Measurements from ENCODE around the gene WDR12.
A peak's percentile ranks its signal among the peaks of the same experiment; 100 is the strongest.
"Not testable (repeated sequence)": the region's sequence is repeated elsewhere in the genome, so short reads cannot be mapped to it uniquely, and the experiment has no call there.

The WDR12 gene

GRCh38 chr2:202911512-202912341 is at the start of gene WDR12, which contains the start of gene CARF:
TSS of gene WDR12 (minus strand) at chr2:202911673. CDS start at chr2:202911476, 197 bp downstream.
TSS of gene CARF (plus strand) at chr2:202912275. CDS start at chr2:202941903, 29,628 bp downstream.
- peak; percentile 87 to 98 (median 94) for DNase-seq
- intact Hi-C loops (cut with DNase I), result loop anchor here (10.0 kb wide), 1 partner anchor 413 kb away; the partner anchor contains the start of gene ABI2

DNA sequence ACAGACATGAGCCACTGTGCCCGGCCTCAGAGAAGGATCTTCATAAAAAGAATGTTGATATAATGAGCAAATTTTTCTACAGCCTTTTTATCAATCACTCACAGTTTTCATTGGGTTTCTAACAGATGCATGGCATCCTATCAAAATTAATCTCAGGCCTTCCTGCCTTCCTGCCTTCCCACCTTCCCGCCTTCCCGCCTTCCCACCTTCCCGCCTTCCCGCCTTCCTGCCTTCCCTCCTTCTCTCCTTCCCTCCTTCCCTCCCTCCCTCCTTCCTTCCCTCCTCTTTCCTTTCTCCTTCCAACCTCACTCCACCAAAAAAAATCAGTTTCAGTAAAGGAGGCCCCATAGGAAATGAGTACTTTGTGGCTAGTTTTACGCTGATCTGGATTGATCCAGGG is 49.1 kb upstream of the WDR12 start:
- no peak for DNase-seq
- intact Hi-C loops (cut with DNase I), result no loop called here

- no peak for DNase-seq
Observed at GRCh38 chr2:202950592-202950991, 39.1 kb upstream of the WDR12 start.

DNA sequence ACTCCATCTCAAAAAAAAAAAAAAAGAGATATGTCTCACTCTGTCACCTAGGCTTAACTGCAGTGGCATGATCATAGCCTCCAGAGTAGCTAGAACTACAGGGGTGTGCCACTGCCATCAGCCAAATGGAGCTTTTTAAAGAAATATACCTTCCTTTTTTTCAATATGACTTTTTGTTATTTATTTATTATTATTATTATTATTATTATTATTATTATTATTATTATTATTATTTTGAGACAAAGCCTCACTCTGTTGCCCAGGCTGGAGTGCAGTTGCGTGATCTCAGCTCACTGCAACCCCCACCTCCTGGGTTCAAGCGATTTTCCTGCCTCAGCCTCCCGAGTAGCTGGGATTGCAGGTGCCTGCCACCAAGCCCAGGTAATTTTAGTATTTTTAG is 37.9 kb upstream of the WDR12 start:
- intact Hi-C loops (cut with DNase I); DNase-seq: not testable (repeated sequence)

More at GRCh38 chr2:202950592-202950991, 39.1 kb upstream of the WDR12 start:
- intact Hi-C loops (cut with DNase I), result no loop called here

GRCh38 chr2:202945497-202945896 is 34.0 kb upstream of the WDR12 start:
- DNase-seq, result no peak
- intact Hi-C loops (cut with DNase I), result no loop called here

DNA sequence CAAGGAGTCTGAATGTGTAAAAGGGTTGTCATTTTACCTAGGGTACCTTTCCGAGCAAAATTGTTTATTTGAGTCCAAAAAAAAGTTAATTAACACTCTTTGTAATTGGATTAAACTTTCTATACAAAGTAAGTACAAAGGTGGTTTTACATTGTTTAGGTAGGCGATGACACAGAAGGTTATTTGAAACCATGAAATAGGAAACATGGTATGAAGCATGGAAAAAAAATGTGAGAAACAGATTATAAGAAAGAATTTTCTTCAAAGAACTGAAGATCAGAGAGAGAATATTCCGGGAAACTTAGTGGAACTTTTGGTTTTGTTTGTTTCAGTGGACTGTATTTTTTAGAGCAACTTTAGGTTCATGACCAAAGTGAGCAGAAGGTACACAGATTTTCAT is 33.3 kb upstream of the WDR12 start:
- intact Hi-C loops (cut with DNase I), result no loop called here
- DNase-seq, result no peak

GRCh38 chr2:202944408-202944807 is 32.9 kb upstream of the WDR12 start:
- DNase-seq, result no peak
- intact Hi-C loops (cut with DNase I), result no loop called here

DNA sequence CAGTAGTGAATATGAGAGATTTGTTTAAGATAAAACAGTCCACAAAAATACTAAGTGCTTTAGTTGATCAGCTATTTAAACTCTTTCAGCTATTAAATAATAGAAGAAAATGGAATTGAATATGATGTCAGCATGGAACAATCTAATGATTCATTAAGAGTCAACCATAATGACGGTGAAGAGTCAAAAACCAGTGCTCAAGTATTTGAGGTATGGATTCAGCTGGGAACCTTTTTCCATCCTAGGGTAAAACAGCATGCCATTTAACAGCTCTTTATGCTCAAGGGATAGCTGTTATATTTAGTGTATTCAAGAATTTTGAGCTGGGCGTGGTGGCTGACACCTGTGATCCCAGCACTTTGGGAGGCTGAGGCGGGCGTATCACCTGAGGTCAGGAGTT is 30.3 kb upstream of the WDR12 start:
- no peak for DNase-seq
- intact Hi-C loops (cut with DNase I), result no loop called here

GRCh38 chr2:202938960-202939359 is 27.5 kb upstream of the WDR12 start:
- intact Hi-C loops (cut with DNase I), result no loop called here
- no peak for DNase-seq

DNA sequence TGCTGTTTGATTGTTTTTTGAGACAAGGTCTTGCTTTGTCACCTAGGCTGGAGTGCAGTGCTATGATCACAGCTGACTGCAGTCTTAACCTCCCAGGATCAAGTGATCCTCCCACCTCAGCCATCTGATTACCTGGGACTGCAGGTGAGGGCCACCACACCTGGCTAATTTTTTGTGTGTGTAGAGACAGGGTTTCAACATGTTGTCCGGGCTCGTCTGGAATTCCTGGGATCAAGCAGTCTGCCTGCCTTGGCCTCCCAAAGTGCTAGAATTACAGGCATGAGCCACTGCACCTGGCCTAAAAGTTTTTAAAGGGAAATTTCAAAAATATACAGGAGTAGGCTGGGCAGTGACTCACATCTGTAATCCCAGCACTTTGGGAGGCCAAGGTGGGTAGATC is 23.0 kb upstream of the WDR12 start:
- no peak for DNase-seq
- intact Hi-C loops (cut with DNase I), result no loop called here

- intact Hi-C loops (cut with DNase I), result no loop called here
- no peak for DNase-seq
Observed at GRCh38 chr2:202933958-202934357, 22.5 kb upstream of the WDR12 start.

GRCh38 chr2:202933139-202933510 is 21.7 kb upstream of the WDR12 start:
- no peak for DNase-seq
- intact Hi-C loops (cut with DNase I), result no loop called here

DNA sequence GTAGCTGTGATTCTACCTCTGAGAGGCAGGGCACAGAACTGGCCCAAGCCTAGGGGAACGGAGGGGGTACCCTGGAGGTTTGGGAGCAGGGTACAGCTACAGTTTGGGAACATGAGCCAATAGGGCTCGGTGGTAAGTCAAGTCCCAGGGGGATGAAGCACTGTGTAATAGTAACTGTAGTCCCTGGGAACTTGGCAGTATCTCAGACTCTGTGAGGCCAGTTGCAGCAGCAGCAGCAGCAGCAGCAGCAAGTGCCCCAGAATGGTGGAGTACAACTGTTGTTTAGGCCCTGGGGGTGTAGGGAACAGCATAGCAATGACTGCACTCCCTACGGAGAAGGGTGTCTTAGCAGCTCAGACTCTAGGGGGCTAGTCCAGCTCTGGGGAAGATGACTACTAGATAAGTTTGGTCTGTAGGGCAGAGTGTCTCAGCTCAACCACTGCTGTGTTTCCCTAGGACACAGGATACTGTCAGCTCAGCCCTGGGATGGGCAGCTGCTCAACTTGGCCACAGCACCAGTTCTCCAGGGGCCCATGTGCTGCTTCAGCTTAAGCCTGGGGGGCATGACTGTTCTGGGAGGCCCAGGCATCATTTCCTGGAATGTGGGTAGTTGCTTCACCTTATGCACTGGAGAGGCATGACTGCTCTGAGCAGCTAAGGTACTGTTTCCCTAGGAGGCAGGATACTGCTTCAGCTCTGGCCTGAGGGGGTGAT is 21.1 kb upstream of the WDR12 start:
- no peak for DNase-seq
- intact Hi-C loops (cut with DNase I), result no loop called here

GRCh38 chr2:202918860-202919259 is 7.4 kb upstream of the WDR12 start:
- intact Hi-C loops (cut with DNase I), result loop anchor here (10.0 kb wide), 1 partner anchor 406 kb away; the partner anchor contains the start of gene ABI2
- no peak for DNase-seq

- intact Hi-C loops (cut with DNase I), result loop anchor here (10.0 kb wide), 1 partner anchor 412 kb away; the partner anchor contains the start of gene ABI2
- DNase-seq, result peak in 7 of 42 donors; percentile 4 to 21 (median 11)
Observed at GRCh38 chr2:202912342-202913201, 1.1 kb upstream of the WDR12 start.

- intact Hi-C loops (cut with DNase I), result loop anchor here (10.0 kb wide), 1 partner anchor 414 kb away; the partner anchor contains the start of gene ABI2
- no peak for DNase-seq
Observed at GRCh38 chr2:202911203-202911511, 316 bp downstream of the WDR12 start.

DNA sequence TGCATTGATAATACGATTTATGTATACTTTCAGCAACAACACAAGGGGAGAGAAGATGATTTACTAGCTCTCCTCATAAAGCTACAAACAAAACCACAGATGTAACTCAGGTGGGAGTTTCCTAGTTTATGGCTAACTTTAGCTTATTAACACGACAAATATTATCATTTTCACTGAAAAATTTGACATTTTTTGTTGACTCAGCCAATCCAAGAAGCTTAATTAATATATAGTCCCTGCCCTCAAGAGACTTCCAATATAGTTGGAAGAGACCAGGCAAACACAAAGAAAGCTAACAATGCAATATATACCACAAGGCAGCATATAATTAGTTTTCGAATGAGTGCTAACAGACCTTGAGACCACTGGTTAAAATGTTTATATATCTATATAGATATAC is 775 bp downstream of the WDR12 start:
- DNase-seq, result no peak

DNA sequence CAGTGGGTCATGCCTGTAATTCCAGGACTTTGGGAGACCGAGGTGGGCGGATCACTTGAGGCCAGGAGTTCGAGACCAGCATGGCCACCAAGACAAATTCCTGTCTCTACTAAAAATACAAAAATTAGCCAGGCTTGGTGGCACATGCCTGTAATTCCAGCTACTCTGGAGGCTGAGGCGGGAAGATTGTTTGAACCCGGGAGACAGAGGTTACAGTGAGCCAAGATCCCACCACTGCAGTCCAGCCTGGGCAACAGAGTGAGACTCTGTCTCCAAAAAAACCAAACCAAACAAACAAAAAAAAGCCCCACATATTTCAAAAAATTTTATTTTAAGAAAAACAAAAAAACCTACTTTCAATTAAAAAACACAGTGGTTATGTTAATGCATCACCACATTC is 1.2 kb downstream of the WDR12 start:
- not testable (repeated sequence) for DNase-seq
- intact Hi-C loops (cut with DNase I), result loop anchor here (10.0 kb wide), 1 partner anchor 415 kb away; the partner anchor contains the start of gene ABI2

More for the DNA sequence above, 775 bp downstream of the WDR12 start:
- intact Hi-C loops (cut with DNase I), result loop anchor here (10.0 kb wide), 1 partner anchor 414 kb away; the partner anchor contains the start of gene ABI2
